B cell (primary cell): ENCODE results near the gene FOXE3. TPM values are rescaled to one million over a fixed set of nuclear protein-coding genes. Genes with fewer than 3 reads are reported as not detected.

ENCODE experiments used
- ATAC-seq: fragments of 200-7000 bp; cut with Tn5 transposase; one replicate; pipeline ENCODE4 v1.10.0; 2021; ENCODE audit warnings: low read depth, mild to moderate bottlenecking, moderate number of reproducible peaks, moderate library complexity
- CTCF ChIA-PET: fragments of 350-600 bp; sonication (Branson Sonifier 250); formaldehyde crosslinking; loops from one replicate; lab custom pipeline; 2021; ENCODE audit warnings: antibody characterized with exemption, inconsistent platforms; lab: Charles Lee
- POLR2A ChIA-PET: fragments of 350-600 bp; sonication (Branson Sonifier 250); formaldehyde crosslinking; loops from one replicate; lab custom pipeline; 2021; ENCODE audit warnings: antibody characterized with exemption; lab: Charles Lee
- DNase-seq: peaks from one replicate; pipeline ENCODE4 v3.0.0; 2013
- H2AFZ ChIP-seq: 2 replicates; pipeline ENCODE4 v1.6.1; 2012; ENCODE audit warnings: mild to moderate bottlenecking, low read depth, low read length; ENCODE audit not compliant: insufficient read depth, poor library complexity, severe bottlenecking
- H3K27ac ChIP-seq, 2 donors: 1 replicate in 1 of 2; 2 replicates in 1 of 2; pipeline ENCODE4 v1.5.1; 2012 to 2013; ENCODE audit warnings: low read length in 2 of 2, mild to moderate bottlenecking in 2 of 2, moderate library complexity in 1 of 2
- H3K27me3 ChIP-seq, 4 experiments: fragments of 200-600 bp in 1 of 4; sonication (generic) in 1 of 4; replicated peaks in 1 of 4; 1 replicate in 2 of 4; 2 replicates in 2 of 4; pipeline versions ENCODE4 v1.6.1 to v1.7.0; 2013 to 2016; ENCODE audit warnings: low read length in 3 of 4, mild to moderate bottlenecking in 2 of 4, mixed read lengths in 1 of 4, moderate library complexity in 1 of 4; ENCODE audit not compliant: insufficient read depth in 4 of 4, control insufficient read depth in 3 of 4; ENCODE audit errors: control extremely low read depth in 1 of 4
- H3K36me3 ChIP-seq, 2 experiments: replicated peaks in 1 of 2; 1 replicate in 1 of 2; 2 replicates in 1 of 2; pipeline versions ENCODE4 v1.6.1 to v1.7.1; 2013; ENCODE audit warnings: low read length in 1 of 2; ENCODE audit not compliant: insufficient read depth in 2 of 2, control insufficient read depth in 1 of 2; ENCODE audit errors: control extremely low read depth in 1 of 2, extremely low read depth in 1 of 2
- H3K4me1 ChIP-seq, 2 donors: fragments of 200-600 bp in 1 of 2; sonication (generic) in 1 of 2; 1 replicate in 1 of 2; 2 replicates in 1 of 2; pipeline versions ENCODE4 v1.5.1 to v1.6.1; 2013 to 2017; ENCODE audit warnings: low read length in 2 of 2; ENCODE audit not compliant: control insufficient read depth in 2 of 2, insufficient read depth in 2 of 2
- H3K4me2 ChIP-seq: replicated peaks from 2 replicates; pipeline ENCODE3; 2012; ENCODE audit warnings: mild to moderate bottlenecking, low read depth, low read length; ENCODE audit not compliant: poor library complexity, severe bottlenecking
- H3K4me3 ChIP-seq, 5 experiments: fragments of 200-600 bp in 1 of 5; sonication (generic) in 1 of 5; 1 replicate in 3 of 5; 2 replicates in 2 of 5; pipeline versions ENCODE4 v1.5.1 to v1.7.0; 2011 to 2016; ENCODE audit warnings: low read length in 4 of 5, mild to moderate bottlenecking in 4 of 5, low read depth in 2 of 5, control low read depth in 1 of 5, moderate library complexity in 1 of 5; ENCODE audit not compliant: insufficient read depth in 1 of 5; ENCODE audit errors: control extremely low read depth in 1 of 5, extremely low read depth in 1 of 5
- H3K79me2 ChIP-seq: fragments of 200-600 bp; sonication (generic); one replicate; pipeline ENCODE4 v1.6.0; 2016; ENCODE audit warnings: low read length; ENCODE audit not compliant: control insufficient read depth, insufficient read depth
- H3K9ac ChIP-seq: fragments of 200-600 bp; sonication (generic); 2 replicates; pipeline ENCODE4 v1.6.1; 2017; ENCODE audit warnings: mild to moderate bottlenecking, low read length, moderate library complexity
- H3K9me3 ChIP-seq, 3 donors: one replicate each; pipeline versions ENCODE4 v1.6.1 to v1.7.1; 2013; ENCODE audit warnings: low read length in 2 of 3; ENCODE audit not compliant: control insufficient read depth in 2 of 3, insufficient read depth in 1 of 3; ENCODE audit errors: control extremely low read depth in 1 of 3
- H4K20me1 ChIP-seq: 2 replicates; pipeline ENCODE4 v1.6.0; 2012; ENCODE audit warnings: mild to moderate bottlenecking, low read length; ENCODE audit not compliant: insufficient read depth, control insufficient read depth, poor library complexity, severe bottlenecking
- H3K27ac Mint-ChIP-seq: one replicate; pipeline ENCODE4 v1.8.0; 2021; ENCODE audit warnings: mixed read lengths
- H3K27me3 Mint-ChIP-seq: one replicate; pipeline ENCODE4 v1.8.0; 2021; ENCODE audit warnings: mixed read lengths
- H3K4me1 Mint-ChIP-seq: one replicate; pipeline ENCODE4 v1.8.0; 2021; ENCODE audit warnings: mixed read lengths
- H3K4me3 Mint-ChIP-seq: one replicate; pipeline ENCODE4 v1.8.0; 2021; ENCODE audit warnings: mixed read lengths
- H3K9me3 Mint-ChIP-seq: one replicate; pipeline ENCODE4 v1.8.0; 2022; ENCODE audit warnings: mixed read lengths; ENCODE audit not compliant: insufficient read depth
- CTCF ChIP-seq: fragments of 200-600 bp; IDR thresholded peaks from one replicate; pipeline ENCODE4 v1.8.0; 2022; ENCODE audit warnings: antibody characterized with exemption, mild to moderate bottlenecking
- EZH2 ChIP-seq: IDR thresholded peaks from 2 replicates; pipeline ENCODE4 v1.6.1; 2012; ENCODE audit warnings: borderline replicate concordance, low read depth, mild to moderate bottlenecking, moderate library complexity, low read length; ENCODE audit not compliant: insufficient read depth, poor library complexity, severe bottlenecking
- WGBS: methylation state at CpG from one replicate; pipeline ENCODE4 v1.1.5; 2013; ENCODE audit warnings: missing lambda C conversion rate; ENCODE audit not compliant: insufficient coverage; 5-methylcytosine and 5-hydroxymethylcytosine counted together
- intact Hi-C: fragments of 100-400 bp; cut with micrococcal nuclease; formaldehyde crosslinking; loops from one replicate; pipeline ENCODE4 v1.10.0; 2022
- polyA minus RNA-seq: library from RNA; depleted of rRNA, polyadenylated mRNA; stranded (reverse); fragments of >200 nt; gene quantifications from 2 replicates; pipeline ENCODE4 v1.2.3, GENCODE V29; 2012
- polyA plus RNA-seq: library from polyadenylated mRNA; depleted of rRNA; stranded (reverse); fragments of >200 nt; gene quantifications from 2 replicates; pipeline ENCODE4 v1.2.3, GENCODE V29; 2012
- total RNA-seq, 2 donors: library from RNA; stranded (reverse); fragments of 120-200 nt in 1 of 2; gene quantifications; 1 replicate in 1 of 2; 2 replicates in 1 of 2; pipeline versions ENCODE4 v1.2.3 to v1.2.4, GENCODE V29; 2013 to 2022

FOXE3 gene
- not detected in 2 replicates for total RNA-seq
- not detected for total RNA-seq (2013)
- polyA plus RNA-seq: not detected in 2 replicates
- polyA minus RNA-seq: not detected in 2 replicates

GRCh38 chr1:47415728-47416318 is at the start of gene FOXE3:
FOXE3 (plus strand) TSS chr1:47416285; CDS start chr1:47416316, 31 bp downstream.
- ChIA-PET POLR2A (no interaction called here), CTCF (no interaction called here)
- TF ChIP-seq EZH2 (no peak), CTCF (no peak)
- Histone ChIP-seq H3K79me2 (no peaks in the 10 kb centered on the region), H3K4me3 (no peak within 1 kb of the TSS), H3K27me3 (peaks cover 0 to 50% (median 17%) of the 10 kb centered on the region in 4 experiments), H3K9ac (no peak within 1 kb of the TSS), H4K20me1 (no peaks in the 10 kb centered on the region), H3K4me1 (no peaks in the 10 kb centered on the region), H3K36me3 (no peaks in the 10 kb centered on the region), H2AFZ (peak within 1 kb of the TSS; percentile 33), H3K27ac (no peak within 1 kb of the TSS), H3K9me3 (no peaks in the 10 kb centered on the region), H3K4me2 (peak within 1 kb of the TSS; percentile 49)
- 41% methylated on average over 19 of the region's 21 CpGs for WGBS
- peaks cover 8% of the 10 kb centered on the region for H3K4me1 Mint-ChIP-seq
- peaks cover 63% of the 10 kb centered on the region for H3K27me3 Mint-ChIP-seq
- no peak for DNase-seq
- intact Hi-C loops: no loop called here
- peak within 1 kb of the TSS; percentile 26 for H3K4me3 Mint-ChIP-seq
- ATAC-seq: no peak
- no peaks in the 10 kb centered on the region for H3K9me3 Mint-ChIP-seq
- no peak within 1 kb of the TSS for H3K27ac Mint-ChIP-seq

GRCh38 chr1:47367651-47368050 is 48.4 kb upstream of the FOXE3 start:
- H3K27me3 ChIP-seq: no peaks in the 10 kb centered on the region
- Mint-ChIP-seq H3K27me3 (no peaks in the 10 kb centered on the region), H3K9me3 (no peaks in the 10 kb centered on the region), H3K4me1 (no peaks in the 10 kb centered on the region), H3K4me3 (no peak overlapping the region), H3K27ac (no peak overlapping the region)
- H3K4me2 ChIP-seq: no peak overlapping the region
- DNase-seq (no peak), ATAC-seq (no peak)
- WGBS: no CpG with 5 or more reads among the region's 7 CpGs
- peaks cover 8 to 33% of the 10 kb centered on the region in 2 experiments for H3K36me3 ChIP-seq
- TF ChIP-seq CTCF (no peak), EZH2 (no peak)
- intact Hi-C loops: no loop called here
- H4K20me1 ChIP-seq: peaks cover 17% of the 10 kb centered on the region
- H3K9me3 ChIP-seq: no peaks in the 10 kb centered on the region
- no peaks in the 10 kb centered on the region for H3K4me1 ChIP-seq
- no peak overlapping the region for H3K27ac ChIP-seq
- no peak overlapping the region for H3K4me3 ChIP-seq
- no peak overlapping the region for H2AFZ ChIP-seq
- no peak overlapping the region for H3K9ac ChIP-seq
- ChIA-PET POLR2A (no interaction called here), CTCF (no interaction called here)
- H3K79me2 ChIP-seq: peaks cover 13% of the 10 kb centered on the region
